HG03457 (cell line): ENCODE data around the gene WDFY4.

ENCODE experiments used
- ATAC-seq: cut with Tn5 transposase; IDR thresholded peaks from one replicate; pipeline ENCODE4 v1.9.1; 2021; ENCODE audit warnings: moderate number of reproducible peaks; ENCODE audit not compliant: unreplicated experiment

The WDFY4 gene

DNA sequence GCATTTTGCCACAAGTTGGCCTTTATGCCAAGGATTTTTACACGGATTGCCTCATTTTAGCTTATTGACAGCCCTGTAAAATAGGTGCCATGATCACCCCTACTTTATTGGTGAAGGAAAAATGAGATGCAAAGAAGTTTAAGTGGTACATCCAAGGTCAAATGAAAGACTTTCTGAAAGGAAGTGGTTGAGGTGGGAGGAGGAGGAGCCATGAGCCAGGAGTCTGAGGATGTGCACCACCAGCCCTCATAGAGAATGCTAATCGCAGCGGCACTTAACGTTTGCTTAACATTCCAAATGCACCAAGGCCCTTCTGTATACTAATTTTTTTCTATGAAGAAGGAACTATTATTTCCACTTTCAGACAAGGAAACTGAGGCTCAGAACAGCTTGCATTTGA lies 286.0 kb downstream of the WDFY4 start:
- no peak for ATAC-seq

DNA sequence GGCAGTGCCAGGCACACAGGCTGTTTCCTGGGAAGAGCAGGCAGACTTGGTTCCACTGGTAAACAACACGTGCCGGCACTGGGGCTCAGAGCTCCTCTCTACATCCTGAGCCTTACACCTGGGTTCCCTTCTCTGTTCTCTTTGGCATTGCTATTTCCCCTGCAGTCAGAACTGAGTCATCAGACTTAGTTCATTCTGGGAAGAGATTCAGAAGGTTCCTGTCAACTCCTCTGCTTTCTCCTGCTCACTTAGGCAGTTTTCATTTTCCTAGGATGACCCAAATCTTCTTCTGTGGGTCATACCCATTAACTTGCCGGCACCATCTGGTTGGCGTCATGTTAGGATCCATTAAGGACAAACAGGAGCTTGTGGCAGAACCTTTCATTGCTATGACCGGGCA lies 288.4 kb downstream of the WDFY4 start:
- ATAC-seq = no peak

DNA sequence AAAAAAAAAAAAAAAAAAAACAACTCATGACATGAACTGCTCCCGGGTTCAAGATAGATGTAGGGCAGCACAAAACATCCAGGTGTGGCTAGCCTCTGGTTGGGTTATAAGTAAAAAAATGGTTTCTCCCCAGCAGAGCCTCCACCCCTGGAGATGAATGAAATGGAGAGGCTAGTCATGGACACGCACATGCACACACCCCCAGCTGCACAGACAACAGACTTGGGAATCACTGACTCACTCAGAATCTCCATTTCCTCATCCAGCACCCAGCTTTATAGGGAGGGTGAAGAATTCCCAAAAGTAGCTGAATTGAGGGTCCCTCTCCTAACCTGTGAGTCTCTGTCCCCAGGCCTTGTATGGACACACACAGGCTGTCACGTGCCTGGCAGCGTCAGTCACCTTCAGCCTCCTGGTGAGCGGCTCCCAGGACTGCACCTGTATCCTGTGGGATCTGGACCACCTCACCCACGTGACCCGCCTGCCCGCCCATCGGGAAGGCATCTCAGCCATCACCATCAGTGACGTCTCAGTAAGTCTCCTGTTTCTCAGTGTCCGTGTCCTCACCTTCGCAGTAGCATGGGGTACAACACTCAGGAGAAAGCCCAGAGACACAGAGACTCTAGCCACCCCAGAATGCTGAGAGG lies 290.0 kb downstream of the WDFY4 start:
- ATAC-seq = no peak

DNA sequence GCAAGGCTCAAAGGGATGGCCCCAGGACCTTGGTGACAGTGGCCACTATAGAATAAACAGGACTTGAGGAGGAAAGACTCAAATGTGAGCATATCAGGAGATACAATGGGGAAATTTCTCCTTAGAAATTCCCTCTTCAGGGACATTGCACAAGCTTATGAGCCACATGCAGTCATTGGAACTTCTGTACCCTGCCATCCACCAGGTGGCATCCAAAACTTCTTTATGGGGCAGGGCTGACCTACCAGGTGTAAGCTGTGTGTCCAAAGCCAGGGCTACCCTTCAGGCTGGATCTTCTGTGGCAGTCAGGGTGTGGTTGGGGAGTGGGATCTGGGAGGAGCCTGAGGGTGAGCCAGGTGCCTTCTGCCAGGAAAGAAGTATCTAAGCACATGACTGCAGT lies 291.5 kb downstream of the WDFY4 start:
- ATAC-seq = no peak

DNA sequence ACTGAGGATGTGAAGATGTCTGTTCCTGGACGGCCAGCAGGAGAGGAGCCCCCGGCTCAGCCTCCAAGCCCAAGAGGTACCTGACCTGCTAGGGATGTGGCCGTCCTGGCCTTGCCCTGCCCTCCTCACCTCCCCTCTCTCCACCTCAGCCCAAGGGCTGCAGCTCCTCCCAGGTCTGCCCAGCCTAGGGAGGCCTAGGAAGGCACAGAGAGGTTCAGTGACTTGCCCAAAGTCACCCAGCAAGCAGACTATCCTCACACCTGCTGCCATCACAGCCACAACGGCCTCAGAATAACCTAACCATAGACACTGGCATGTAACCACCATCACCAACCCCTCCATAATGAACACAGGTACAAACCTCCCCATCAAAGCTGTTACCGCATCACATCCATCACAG lies 293.6 kb downstream of the WDFY4 start:
- no peak for ATAC-seq

DNA sequence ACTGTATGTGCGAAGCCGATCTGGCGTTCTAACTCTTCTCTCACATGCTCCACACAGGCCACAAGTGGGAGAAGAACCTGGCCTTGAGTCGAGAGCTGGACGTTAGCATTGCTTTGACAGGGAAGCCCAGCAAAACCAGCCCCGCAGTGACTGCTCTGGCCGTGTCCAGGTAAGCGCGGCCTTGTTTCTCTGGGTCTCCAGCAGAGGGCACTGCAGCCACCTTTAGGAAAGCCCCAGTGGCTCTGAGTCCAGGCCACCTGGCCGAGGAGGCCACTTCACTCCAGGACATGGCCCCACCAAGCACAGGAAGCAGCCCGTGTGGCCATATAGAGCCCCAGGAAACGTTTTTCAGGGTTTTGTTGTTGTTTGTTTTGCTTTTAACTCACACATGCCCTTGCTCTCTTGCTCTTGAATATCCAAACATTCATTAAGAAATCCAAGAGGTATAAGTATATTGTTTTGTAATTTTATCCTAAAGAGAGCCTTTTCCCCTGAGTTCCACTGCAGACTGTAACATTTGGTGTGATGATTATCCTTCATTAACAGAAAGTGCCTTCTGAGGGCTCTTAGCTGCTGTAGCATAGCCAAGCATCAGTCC lies 296.7 kb downstream of the WDFY4 start:
- ATAC-seq = no peak

DNA sequence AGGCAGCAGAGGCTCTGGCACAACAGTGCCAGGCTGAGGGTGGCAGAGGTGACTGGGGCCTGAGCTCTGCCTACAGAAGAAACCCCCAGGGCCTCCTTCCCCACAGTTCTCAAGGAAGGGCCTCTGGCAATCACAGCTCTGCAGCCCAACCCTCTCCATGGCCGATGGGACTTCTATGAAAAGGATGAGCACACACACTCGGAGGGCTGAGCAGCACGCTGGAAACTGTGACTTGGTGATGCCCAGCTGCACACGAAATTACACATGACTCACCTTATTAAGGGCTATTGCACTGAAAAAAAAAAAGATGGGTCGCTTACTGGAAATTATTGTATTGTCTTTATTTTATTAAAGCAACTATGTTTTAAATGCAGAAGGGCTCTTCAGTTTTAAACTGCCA lies 297.9 kb downstream of the WDFY4 start:
- ATAC-seq = no peak

DNA sequence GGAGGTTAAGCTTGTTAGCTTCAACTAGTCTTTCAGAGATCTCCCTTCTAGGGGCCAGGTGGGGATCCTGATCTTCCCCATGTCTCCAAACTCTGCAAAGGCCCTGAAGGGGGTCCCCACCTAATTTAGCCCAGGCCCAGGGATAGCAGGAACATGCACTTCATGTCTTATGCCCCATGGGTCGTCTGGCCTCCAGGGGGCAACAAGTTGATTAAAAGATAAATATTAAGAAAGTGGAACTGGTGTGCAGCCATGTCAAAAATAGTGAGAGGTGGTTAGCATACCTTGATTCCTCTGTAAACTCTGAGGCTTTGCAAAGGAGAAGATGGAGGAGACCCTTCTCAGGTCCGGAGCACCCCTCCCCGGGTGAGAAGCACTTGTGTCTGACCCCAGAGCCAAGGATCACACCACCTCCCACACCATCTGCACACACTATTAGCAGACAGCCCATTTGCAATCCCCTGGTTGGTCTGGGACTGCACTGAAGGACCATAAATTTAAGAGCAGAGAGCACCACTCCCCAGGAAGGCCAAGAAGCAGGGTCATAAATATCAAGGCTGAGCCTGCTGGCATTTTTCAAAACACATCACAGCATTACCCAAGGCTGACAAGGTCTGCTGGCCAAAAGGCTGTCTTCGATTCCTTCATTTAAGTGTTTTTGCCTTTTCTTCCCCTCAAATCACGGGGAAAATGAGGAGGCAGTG lies 299.1 kb downstream of the WDFY4 start:
- no peak for ATAC-seq

DNA sequence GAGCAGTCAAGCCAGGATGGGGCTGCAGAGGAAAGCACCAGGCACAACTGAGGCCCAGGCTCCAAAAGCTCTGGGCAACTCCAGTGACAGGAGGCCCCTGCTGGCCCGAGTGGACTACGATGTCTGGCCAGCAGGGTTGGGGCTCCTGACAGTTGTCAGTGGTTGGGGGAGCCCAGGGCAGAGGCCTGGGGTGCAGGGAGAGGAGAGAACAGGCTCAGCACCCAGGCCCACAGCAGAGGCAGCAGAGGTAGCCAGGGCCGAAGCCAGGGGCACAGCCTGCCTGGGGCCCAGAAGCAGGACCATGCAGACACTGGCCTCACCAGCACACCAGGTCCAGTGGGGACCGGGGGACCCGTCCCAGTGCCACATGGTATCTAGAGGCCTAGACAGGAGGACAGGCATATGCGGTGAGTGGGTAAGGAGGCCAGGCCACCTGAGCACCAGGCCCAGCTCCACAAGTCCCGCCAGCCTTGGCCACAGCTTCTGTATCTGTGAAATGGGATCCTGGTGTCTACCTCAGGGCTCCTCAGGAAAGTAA lies 301.0 kb downstream of the WDFY4 start:
- ATAC-seq = no peak

DNA sequence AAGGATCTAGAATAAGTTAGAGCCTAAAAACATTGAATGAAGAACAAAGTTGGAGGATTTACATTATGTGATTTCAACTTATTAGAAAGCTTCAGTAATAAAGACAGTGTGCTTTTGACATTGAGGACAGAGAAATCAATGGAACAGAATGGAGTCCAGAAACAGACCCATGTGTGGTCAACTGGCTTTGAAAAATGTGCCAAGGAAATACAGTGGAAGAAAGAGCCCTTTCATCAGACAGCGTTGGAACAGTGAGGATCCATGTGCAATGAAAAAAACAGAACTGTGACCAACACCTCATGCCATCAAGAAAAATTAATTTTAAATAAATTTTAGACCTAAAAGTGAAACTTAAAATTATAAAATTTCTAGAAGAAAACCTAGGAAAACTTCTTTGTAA lies 305.6 kb downstream of the WDFY4 start:
- no peak for ATAC-seq

DNA sequence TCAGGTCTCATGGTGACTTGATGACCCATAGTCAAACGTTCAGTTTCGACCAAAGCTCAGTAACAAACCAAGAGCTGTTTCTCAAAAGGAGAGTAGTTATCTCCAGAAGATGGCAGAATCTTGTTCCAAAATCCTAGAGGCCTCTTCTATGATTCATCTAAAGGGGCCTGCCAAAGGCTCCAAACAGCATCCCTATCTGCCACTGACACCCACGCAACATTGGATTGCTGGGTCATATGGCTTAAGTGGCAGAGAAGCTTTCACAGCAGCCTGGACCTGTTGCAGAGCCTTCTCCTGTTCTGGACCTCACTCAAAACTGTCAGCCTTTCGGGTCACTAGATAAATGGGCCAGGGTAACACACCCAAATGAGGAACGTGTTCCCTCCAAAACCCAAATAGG lies 309.0 kb downstream of the WDFY4 start:
- no peak for ATAC-seq

DNA sequence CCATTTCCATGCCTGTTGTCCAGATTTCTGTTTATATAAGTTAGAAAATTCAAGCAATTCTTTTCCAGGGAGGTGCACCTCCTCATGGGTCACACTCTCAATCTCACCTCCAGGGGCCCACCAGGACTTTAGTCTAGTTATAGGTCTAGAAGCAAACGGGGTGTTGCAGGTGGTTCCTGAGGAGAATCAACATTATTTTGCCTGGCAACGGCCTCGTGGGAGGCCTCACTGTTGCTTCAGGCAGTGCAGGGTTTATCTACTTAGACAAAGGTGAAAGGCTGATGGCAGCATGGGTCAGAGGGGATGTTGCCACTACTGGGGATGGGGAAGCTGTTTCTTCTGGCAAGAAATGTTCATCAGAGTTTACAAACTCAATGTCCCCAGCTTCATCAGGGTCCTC lies 311.7 kb downstream of the WDFY4 start:
- no peak for ATAC-seq

DNA sequence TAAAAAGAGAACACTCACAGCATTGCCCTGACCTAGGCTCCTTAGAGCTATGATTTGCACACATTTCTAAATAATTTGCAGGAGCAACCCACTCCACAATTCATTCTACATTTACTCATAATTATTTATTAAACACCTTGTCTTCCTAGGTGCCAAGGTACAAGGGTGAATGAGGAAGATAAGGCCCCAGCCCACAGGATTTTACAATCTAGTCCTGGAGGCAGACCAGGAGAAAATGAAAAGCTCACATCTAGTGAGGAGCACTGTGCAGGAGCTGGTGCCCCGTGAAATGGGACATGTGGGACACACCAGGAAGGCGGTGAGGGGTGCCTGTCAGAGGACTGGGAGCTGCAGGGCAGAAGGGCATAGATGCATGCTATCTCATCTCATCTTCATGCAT lies 314.7 kb downstream of the WDFY4 start:
- ATAC-seq = no peak

DNA sequence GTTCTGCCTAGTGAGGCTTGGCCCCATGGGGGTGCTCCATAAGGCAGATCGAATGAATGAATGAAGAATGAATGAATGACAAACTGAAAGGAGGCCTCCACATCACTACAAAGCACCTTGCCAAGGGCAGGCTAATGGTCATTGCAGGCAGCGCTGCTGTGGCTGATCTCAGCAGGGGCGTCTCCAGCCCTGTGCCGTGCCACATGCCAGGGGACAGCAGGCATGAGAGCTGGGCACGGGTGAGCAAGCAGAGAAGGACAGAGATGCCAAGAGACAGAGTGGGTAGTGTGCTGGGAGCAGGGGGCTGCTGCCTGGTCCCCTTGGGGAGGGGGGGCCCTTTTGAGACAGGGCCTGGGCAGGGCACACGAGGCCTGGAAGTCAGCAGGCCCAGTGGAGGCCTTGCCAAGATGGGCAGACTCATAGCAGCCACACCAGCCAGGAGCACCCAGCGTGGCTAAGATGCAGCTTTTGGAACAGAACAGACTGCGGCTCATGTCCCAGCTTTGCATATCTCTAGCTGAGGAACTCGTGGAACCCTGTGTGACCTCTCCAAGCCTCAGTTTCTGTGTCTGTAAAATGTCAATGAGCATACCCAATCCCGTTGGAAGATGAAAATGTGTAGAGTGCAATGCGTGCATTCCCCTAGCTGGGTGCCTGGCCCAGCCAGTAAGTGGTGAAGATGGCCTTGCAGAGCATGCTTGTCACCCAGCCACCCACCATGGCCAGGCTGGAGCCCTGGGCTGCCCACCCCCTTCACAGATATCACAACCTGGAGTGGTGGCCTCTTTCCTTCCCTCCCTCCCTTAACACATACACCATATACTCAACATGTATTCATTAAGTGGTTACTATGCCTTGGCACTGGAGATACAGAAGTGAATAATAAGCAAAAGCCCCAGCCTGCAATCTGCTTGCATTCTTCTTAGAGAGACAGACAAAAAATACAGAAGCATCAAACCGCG lies 316.0 kb downstream of the WDFY4 start:
- ATAC-seq = no peak

DNA sequence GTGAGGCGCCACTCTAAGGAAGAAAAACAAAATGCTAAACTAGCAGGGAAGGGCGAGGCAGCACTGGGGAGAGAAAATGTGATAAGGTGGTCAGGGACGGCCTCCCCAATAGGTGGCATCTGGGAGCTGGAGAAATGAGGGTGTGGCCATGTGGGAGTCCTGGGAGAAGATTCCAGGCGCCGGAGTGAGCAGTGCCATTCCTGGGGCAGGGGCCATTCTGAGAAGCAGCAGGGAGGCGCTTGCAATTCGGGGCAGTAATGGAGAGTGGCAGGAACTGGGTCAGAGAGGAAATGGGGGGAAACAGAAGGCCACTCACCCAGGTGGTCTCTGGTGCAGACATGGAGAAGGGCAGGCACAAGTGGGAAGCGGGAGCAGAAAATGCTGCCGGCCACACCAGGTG lies 316.7 kb downstream of the WDFY4 start:
- no peak for ATAC-seq

DNA sequence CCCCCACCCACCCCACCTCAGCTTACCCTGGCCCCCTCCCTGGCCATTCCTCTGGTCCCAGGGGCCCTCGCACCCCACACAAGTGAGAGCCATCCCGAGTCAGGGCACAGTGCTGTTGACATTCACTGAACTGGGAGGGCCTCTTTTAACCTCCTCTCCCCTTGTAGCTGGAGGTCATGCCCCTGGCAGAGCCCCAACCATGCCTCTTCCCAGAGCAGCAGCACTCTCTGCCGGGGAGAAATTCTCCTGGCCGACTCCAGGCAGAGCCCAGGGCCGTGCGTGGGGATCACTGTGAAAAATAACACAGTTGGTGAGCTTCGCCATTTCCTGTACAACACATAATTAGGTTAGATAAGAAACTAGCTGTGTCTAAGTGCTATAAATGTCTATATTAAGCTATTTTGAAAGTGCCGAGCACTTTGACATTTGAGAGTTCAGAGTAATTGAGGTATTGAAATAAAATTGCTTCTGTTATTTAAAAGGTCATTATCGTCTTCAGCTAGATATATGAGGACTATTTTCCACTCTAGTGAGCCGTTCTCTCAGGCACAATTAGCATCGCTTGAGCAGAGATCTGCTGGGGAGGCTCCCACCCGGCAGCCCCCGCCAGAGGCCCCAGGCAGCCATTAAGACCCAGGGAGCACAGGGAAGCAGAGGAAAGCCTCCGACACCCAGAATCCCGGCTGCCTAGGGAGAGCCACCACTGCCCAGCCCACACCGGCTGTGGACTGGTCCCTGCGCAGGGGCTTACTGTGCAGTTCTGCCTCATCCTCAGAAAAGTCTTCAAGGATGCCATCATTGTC lies 317.4 kb downstream of the WDFY4 start:
- no peak for ATAC-seq

DNA sequence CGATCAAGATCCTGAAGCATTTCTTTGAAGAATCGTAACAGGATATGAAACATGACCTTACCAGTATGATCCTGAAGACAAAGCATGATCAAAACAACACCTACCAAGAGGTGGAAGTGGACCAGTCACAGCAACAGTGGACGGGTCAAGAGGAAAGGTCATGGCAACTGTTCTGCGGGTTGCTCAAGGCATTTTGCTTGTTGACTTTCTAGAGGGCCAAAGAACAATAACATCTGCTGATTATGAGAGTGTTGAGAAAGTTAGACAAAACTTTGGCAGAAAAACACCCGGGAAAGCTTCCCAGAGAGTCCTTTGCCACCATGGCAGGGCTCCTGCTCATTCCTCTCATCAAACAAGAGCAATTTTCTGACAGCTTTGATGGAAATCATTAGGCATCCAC lies 320.6 kb downstream of the WDFY4 start:
- ATAC-seq = no peak

DNA sequence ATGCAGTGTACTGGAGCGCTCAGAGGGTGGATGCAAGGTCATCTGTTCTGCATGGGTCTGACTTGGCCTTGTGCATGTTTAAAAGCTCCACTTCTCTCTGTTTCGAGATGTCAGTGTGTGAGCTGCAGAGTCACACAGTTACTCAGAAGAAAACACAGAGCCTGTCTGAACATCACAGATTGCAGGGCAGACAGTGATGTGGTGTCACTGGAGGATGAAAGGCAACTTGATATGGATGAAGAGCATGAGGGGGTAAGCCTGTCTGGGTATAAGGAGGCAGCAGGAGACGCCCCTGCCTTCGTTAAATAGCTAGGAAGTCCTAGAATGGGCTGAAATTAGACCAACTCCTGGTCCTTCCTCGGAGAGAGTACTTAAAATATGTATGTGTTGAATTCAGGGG lies 322.5 kb downstream of the WDFY4 start:
- no peak for ATAC-seq

DNA sequence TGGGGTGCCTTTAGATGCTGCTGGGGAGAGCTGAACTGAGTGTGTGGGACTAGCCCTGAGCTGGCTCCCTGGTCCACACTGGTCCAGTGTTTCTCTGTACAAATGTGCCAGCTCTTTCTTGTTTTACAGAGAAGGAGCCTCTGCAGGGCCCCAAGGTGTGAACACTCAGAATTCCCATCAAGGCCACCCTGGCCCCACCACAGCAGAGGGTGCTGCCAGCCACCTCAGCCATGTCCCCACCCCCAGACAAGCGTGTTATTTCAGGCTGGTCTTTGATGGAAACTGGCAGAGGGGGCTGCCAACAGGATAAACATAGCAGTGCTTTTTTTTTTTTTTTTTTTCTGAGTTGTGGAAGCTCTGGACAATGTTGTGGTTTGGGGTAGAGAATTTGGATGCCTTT lies 323.4 kb downstream of the WDFY4 start:
- ATAC-seq = no peak

DNA sequence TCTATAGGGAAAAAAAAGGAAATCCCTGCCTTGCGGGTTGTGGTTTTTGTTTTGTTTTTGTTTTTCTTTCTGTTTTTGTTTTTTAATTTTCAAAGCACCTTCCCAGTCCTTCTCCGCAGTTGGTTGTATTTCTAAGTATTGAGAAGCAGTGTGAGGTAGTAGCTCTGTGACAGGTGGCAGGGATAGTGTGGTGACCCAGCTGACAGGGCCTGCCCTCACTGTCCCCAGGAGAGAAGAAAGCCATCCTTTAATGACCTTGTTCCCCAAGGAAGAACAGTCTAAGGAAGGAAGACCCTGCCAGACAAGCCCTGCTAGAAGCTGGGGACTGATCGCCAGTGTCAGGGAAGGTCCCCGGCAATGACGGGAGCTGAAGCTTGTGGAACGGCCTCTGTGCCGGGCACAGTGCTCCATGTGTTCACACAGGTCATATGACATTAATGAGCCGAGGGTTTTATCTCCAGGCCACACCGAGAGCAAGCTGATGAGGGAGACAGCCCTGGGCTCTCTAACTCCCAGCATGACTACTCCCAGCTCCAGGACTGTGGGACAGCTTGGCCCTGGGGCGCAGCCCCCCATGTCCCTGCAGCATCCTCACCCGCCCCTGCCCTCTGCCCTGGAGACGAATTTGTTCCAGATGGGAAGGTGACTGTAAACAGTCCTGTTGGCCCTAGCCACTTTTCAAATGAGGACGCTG lies 324.0 kb downstream of the WDFY4 start:
- ATAC-seq = no peak
